ELF-1 (cell line): Measurements from ENCODE around the gene ZIC5.
A peak's percentile ranks its signal among the peaks of the same experiment; 100 is the strongest.

Source experiments
- DNase-seq: peaks from one replicate; pipeline ENCODE4 v3.0.0-alpha.2; 2016; ENCODE audit warnings: low read depth, low spot score

Gene ZIC5

GRCh38 chr13:99987154-99988019, 15.8 kb upstream of the ZIC5 start:
- DNase-seq = peak; percentile 58

DNA sequence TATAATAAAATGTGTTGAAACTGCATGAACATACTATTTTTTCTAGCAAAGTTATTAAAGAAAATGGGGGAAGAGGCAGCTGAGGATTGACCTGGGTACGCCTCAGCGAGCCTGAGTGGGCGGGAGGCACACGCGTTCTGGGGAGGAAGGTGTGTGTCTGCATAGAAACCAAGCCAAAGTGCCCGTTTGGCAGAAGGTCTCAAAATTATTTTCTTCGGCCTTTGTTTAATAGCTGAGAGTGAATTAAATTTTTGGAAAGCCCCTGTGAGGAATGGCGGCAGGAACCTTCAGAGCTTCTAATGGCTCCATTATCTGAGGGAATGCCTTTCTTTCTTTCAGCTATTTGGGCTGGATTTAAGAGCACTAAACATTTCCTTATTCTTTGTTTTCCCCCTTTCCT, 15.2 kb upstream of the ZIC5 start:
- DNase-seq = no peak

DNA sequence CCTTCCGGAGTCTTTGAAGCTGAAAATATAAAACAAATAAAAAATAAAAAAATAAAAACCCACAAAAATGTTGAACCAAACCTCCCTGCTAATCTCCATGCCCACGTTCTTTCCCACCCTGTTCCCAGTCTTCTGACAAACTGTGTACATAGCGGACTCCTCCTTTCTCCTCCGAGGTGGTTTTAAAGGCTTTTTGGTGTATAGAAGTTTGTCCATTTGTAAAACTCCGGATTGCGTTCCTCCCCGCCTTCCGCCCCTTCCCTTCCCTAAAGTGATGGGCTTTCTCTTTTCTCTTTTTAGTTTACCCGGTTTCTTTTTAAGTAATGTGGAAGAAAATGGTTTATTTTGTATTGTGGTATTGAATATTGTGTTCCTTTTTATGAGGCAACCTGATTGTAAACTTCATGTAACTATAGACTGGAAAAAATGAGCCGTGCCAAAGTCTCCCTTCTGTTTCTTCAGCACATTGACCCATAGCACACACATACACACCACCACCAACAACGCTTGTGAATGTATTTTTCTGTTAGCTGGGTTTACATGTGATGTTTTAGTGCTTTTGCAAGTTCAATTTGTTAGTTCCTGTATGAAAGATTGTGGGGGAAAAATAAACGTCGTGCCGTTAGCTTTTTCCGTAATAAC, 14.4 kb upstream of the ZIC5 start:
- no peak for DNase-seq

DNA sequence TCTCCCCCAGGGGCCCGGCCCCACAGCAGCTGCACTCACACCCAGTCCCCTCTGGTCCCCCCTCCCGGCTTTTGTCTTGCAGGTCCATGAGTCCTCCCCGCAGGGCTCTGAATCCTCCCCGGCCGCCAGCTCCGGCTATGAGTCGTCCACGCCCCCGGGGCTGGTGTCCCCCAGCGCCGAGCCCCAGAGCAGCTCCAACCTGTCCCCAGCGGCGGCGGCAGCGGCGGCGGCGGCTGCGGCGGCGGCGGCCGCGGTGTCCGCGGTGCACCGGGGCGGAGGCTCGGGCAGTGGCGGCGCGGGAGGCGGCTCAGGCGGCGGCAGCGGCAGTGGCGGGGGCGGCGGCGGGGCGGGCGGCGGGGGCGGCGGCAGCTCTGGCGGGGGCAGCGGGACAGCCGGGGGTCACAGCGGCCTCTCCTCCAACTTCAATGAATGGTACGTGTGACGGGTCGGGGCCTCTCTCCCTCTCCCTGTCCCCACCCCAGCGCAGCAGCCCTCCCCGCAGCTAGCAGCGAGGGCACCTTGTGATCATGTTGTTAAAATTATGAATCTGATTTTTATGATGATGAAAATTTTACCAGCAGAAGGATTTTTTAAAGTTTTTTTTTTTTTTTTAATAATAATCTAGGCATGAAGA, 13.8 kb upstream of the ZIC5 start:
- peak; percentile 75 for DNase-seq

- DNase-seq = peak; percentile 72
Measured at GRCh38 chr13:99984461-99985240, 13.1 kb upstream of the ZIC5 start.

DNA sequence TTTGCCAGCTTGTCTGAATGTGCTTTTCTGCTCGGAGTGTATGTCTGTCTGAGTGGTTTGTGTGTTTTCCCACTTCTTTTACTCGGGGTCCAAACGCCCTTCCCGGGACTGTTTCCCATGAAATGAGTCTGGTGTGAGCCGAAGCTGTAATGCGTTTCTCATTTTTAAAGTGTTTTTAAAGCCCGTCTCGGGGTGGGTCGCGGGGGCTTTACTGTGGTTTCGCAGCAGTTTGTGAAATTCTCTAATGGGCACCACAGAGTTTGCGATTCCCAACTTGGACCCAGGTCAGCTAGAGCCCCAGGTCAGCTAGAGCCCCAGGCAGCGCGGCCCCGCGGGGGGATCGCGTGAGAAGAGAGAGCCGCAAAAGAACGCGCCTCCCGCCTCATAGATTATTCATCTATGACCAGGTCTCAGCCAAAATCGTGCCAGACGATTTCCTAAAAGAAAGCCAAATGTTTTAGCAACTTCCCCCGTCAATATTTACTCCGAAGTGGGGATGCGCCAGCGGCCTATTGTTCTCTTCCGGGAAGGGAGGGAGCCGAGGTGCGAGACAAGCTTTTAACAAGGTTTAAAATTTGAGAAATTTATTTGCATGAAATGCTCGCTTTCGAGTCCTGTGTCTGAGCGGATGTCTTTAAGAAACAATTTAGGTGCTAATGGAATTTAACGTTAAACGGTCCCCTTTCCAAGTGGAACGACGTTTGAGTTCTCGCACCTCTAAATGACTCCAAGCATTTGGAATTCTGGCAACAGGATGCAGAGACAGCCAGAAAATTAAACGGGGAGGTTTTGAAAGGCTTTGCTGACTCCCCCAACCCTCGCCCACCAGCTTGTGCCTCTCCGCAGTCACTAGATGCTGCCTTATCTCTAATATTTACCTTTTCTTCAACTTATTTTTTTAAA, 12.2 kb upstream of the ZIC5 start:
- peak; percentile 58 for DNase-seq

GRCh38 chr13:99982731-99983498, 11.3 kb upstream of the ZIC5 start:
- peak; percentile 55 for DNase-seq

DNA sequence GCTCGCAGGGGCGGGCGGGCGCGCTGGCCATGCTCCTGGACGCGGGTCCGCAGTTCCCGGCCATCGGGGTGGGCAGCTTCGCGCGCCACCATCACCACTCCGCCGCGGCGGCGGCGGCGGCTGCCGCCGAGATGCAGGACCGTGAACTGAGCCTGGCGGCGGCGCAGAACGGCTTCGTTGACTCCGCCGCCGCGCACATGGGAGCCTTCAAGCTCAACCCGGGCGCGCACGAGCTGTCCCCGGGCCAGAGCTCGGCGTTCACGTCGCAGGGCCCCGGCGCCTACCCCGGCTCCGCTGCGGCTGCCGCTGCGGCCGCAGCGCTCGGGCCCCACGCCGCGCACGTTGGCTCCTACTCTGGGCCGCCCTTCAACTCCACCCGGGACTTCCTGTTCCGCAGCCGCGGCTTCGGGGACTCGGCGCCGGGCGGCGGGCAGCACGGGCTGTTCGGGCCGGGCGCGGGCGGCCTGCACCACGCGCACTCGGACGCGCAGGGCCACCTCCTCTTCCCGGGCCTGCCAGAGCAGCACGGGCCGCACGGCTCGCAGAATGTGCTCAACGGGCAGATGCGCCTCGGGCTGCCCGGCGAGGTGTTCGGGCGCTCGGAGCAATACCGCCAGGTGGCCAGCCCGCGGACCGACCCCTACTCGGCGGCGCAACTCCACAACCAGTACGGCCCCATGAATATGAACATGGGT, 10.6 kb upstream of the ZIC5 start:
- no peak for DNase-seq

DNA sequence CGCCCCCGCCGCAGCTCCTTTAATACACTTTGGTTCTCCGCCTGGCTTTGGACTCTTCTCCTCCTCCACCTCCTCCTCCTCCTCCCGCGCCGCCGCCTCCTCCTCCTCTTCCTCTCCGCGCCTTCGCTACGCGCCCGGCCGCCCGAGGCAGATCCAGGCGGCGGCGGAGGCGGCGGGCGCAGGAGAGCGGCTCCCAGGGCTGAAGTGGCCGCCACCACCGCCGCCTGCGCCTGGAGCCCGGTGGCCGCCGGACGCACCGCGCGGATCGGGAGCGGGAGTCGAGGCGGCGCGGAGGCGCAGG, 10.1 kb upstream of the ZIC5 start, which contains the start of gene ZIC2:
Gene ZIC2 (plus strand): TSS at position 50 of the 301 bp plus-strand sequence. CDS start 281 bp downstream, outside the sequence.
- DNase-seq = no peak

DNA sequence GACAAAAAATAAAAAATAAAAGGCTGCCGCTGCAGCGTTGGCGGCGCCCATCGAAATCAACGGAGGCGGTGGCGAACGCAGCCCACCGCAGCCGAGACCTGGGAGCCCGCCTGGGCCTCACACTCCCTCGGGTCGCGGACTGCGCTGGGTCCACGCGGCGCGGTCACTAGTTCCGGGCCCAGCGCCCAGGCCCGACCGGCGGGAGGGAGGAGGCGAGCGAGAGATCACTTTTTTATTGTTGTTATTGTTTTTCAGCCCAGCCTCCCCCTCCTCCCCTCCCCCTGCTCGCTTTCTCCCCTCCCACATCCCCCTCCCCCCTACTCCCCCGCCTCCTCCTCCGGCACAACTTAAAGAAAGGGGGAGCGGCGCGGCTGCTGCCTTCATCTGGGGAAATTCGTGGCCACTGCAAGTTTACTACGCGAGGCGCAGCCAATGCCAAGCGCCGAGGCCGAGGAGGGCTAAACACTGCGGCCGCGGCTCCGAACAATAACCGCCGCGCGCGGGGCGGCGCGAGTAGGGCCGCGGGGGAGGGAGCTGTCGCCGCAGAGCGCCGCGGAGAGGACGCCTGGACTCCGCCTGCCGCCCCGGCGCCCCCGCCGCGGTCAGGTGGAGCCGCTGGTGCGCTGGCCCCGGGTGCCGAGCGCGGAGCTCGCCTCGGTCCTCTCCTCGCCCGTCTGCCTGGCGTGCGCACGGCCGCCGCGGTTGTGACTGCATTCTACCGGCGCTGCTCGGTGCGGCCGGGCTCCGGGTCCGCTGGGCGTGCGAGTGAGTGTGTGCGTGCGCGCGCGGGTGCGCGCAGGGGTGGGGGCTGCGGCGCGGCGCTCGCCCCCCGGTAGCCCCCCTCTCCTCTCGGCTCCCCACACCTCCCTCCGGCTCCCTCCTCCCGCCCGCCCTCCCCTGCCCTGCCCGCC, 9.5 kb upstream of the ZIC5 start:
- DNase-seq = peak; percentile 79

- peak; percentile 66 for DNase-seq
Measured at GRCh38 chr13:99980201-99980823, 8.7 kb upstream of the ZIC5 start.

DNA sequence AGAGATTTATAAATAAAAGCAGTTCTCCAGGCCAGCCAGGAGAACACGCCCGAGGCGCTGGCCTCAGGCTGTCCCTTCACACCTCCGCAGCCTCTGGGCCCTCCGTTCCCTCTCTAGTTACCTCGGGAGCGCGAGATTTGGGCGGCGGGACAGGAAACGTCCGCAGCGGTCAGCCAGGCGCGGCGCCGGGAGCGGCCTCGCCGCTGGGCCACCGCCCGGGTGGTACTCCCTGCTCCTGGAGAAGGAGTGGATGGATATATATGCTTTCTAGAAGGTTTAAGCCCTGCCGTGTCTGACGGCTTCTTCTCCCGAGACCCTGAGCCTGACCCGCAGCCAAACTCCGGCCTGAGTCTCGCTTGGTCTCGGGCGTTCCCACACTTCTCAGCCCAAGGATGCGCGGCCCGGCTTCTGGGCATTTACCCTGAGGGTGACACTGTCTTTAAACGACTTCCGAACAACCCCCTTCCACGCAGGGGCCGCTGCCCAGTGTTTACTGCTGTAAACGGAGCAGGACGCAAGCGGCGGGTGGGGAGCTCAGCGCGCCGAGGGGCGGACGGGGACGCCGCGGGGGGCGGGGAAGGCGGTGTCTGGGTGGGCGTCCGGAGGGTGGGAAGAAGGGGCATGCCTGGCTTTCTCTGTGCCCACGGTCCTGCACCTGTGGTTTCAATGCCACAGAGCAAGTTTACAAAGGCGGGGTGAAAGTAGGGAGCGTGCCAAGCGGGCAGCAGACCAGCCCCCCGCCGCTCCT, 8.1 kb upstream of the ZIC5 start:
- peak; percentile 86 for DNase-seq

DNA sequence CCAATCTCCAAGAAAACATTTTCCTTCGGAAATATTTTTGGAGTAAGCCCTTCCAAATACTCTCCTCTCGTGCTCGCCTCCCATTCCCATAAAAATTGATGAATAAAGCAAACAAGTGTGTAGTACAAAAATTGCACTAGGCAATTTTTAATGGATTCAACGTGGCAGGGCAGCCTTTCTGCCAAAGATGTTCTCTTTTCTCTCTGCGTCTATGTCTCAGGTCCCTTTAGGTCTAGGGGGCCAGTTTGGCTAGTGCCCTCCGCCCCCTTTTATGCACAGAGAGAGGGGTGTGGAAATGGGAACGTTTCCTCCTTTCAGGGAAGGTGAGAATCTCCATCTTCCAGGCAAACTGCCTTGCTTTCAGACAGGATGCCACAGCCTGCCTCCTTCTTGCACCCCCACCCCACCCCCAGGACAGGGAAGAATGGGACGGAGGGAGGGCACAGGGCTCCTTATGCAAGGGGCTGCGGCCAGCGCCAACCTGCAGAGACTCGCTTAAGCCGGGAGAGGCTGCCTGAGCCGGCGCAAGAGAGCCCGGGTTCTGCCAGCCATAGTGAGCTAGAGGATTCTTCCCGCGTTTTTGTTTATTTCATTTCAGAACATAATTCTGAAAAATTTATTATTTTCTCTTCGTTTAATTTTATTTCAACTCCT, 7.4 kb upstream of the ZIC5 start:
- peak; percentile 85 for DNase-seq

GRCh38 chr13:99977912-99978798, 6.6 kb upstream of the ZIC5 start:
- DNase-seq = peak; percentile 81

DNA sequence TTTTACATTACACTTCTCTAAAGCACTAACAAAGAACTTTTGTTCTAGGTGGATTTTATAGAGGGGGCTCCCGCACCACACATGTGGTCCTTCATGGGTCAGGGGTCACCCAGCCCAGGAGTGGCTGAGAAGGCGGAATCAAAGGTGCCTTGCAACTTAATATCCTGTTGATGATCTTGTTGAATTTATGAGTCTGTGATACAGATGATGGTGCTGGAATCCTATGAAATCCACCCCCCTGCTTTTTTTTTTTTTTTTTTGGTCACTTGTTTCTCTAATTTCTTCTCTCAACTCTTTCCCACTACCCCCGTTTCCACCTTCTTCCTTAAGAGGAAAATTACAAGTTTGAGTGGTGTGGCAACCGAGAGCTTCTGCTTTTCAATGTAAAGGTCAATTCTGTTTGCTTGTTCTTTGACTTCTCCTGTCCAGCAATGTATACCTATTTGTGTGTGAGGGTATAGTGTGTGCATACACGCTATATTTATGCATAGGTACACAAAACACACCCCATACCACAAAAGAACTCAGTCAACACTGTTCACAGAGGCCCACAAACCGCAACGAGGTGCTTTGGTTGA, 5.9 kb upstream of the ZIC5 start:
- DNase-seq = no peak
